ENCODE measurements around the gene ARID3C. TPM values are rescaled to one million over a fixed set of nuclear protein-coding genes. Genes with fewer than 3 reads are reported as not detected.

ARID3C gene, protein sequence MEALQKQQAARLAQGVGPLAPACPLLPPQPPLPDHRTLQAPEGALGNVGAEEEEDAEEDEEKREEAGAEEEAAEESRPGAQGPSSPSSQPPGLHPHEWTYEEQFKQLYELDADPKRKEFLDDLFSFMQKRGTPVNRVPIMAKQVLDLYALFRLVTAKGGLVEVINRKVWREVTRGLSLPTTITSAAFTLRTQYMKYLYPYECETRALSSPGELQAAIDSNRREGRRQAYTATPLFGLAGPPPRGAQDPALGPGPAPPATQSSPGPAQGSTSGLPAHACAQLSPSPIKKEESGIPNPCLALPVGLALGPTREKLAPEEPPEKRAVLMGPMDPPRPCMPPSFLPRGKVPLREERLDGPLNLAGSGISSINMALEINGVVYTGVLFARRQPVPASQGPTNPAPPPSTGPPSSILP
- total RNA-seq (2022; extraction: Qiagen RNA extraction; ENCODE audit: low read depth) = 0.13 to 0.23 TPM (median 0.19 TPM) in 3 of 5 replicates, not detected in the others

DNA sequence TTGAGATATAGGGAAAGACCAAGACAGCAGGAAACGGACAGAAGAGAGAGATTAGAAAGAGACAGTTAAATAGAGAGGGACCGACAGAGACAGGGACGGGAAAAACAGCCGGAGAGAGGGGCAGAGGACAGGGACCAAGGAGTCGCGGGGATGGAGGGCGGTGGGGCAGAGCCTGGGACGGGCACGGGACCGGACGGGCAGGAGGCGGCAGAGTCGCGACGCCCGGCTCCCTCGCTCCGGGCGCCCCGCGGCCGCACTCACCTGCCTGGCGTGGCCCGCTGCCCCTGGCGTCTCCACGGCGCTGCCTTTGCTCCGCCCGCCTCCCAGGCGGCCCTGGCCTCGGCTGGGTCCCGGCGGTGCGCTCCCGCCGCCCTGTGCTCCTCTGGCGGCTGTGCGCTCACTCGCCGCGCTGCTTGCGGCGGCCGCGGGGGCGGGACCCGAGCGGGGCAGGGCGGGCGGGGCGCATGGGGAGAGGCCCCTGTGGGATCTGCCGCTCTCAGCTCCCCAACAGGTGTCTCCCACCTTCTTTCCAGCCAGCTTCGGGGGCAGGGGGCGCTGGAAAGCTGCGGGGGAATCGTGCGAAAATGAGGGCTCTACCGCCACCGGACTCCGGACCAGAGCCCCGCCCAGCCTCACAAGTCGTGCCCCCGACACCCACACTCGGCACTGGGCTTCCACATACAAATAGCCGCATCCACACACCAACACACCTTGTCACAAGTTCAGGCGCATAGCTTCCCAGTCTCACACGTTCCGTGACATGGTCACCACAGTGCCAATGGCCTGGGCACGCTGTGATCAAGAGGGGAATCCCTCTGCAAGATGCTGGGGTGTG, at the start of gene ARID3C:
Gene ARID3C, minus strand, starts transcription at position 411 of the 835 bp plus-strand sequence. CDS start 1,052 bp downstream, outside the sequence.

DNA sequence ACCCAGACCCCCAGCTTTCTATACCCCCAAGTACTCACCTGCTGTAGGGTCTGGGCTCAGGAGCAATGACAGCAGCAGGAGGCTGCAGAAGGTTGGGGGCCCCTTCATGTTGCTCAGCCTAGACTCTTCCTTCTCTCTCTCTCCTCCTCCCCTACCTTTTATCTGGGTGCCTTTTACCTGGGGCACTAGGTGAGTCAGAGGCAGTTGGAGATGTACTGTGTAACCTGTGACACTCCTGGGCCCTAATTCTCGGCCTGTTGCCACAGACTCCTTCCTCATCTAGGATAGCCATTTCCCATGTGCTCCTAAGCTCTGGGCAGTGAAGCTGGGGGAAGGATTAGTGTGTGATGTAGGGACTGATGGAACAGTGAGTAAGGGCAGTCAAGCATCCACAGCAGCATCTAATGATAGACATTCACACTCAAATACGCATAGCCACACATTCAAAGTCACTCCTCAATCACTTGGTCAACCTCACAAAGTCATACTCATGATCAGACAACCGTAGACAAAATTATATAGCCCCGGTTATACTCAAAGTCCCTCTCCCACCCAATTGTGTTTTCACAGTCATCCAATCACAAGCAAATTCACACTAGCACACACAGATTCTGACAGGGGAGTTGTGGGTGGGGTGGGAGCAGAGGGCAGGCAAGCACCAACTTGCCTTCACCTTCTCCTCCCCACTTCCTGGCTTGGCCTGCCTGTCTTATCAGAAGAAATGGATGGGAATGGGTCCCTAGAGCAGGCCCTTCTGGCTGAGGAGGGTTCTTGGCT, 33.8 kb upstream of the ARID3C start, which contains the start of gene CCL27:
Gene CCL27, minus strand, starts transcription at position 132 of the 777 bp plus-strand sequence. Its CDS starts 24 bp downstream, at position 108.

DNA sequence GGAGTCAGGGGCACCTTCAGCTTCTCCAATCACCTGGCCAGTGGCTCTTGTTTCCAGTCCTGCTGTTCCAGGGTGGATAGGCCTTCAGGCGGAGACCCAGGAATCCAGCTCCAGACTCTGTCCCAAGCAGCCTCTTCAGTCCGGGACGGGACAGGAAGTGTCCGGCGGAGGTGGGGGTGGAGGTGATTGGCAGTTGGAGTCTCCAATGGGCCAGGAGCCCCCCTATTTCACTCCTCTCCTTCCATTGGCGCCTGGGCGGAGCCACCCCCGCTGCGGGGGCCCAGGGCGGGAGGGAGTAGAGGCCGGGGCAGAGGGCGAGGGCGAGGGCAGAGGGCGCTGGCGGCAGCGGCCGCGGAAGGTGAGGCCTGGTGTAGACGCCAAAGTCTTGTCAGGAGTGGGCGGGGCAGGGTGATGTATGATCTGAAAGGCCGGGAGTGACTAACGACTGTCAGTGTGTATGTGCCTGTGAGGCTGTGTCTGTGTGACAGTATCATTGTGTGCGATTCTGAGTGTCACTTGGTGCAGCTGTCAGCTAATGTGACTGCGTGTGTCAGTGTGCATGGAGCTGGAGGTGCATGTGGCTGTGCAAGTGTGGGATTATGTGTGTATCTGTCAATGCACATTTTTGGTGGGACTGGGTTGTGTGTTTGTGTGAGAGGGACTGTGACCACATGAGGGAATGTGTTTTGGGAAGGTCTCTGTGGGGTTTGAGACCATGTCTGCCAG, 23.2 kb upstream of the ARID3C start, which contains the start of gene IL11RA:
Gene IL11RA, plus strand, starts transcription at position 310 of the 726 bp plus-strand sequence. CDS start 3,033 bp downstream, outside the sequence.

DNA sequence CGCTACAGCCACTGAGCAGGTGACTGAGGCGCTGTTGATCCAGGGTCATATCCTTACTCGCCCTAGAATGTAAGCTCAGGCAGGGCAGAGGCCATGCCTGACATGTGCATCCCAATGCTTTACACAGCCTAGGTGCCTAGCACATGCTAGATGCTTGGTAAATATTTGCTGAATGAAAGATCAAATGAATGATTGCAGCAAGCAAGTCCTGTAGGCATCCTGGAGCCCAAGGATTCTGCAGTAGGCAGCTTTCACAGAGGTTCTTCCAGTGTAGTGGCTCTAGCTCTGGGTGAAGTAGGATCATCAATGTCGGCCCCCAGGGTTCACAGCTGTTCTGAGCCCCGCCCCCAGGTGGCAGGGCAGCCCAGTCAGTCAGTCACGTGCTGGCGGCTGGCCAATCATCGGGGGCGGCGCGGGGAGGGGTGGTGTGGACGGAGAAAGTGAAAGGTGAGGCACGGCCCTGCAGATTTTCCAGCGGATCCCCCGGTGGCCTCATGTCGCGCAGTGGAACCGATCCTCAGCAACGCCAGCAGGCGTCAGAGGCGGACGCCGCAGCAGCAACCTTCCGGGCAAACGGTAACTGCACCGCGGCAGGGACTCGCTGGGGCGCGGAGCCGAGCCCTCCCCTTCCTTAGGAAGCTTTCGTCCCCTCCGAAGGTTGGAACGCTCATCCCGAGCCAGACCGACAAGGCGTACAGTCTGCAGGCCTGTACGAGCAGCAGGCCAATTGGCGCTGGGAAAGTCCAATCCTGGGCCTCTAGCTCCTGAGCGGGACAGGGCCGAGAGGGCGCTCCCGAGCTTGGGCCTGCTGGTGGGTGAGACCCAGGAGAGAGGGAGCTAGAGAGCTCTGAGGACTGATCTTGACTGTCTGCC, 17.6 kb upstream of the ARID3C start, which contains the start of gene GALT:
Gene GALT, plus strand, starts transcription at position 465 of the 873 bp plus-strand sequence. Its CDS starts 30 bp downstream, at position 495.

DNA sequence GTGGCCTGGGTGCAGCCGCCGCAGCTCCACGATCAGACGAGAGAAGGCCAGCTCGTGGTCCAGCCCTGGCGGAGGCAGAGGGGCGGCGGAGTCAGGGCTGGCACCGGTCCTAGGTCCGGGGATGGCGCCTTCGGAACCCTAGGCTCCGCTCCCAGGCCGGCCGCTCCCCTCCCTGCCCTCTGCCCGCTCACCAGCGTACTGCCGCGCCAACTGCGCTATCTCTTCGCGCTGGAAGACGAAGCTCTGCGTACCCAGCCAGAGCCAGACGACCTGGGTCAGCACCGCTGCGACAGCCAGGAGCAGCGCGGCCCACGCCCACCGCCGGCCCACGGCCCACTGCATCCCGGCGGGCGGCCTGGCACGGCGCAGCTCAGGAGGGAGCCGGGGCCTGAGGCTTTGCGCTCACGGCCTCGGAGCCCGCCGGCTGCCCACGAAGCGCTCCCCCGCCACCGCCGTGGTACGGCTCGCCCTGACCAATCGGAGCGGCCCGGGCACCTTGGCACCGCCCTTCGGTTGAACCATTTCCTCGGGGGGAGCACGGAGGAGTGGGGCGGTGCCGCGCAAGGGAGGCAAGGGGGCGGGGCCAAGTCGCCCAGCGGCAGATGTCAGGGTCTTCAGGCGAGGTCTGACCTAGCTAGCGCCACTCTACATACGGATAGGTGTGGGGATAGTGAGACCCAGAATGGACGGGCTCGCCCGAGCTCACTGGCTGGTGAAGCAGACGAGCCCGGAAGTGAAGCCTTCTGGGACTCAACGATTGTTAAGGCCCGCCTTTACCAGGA, 8.7 kb upstream of the ARID3C start, which contains the start of gene SIGMAR1:
Gene SIGMAR1, minus strand, starts transcription at position 432 of the 782 bp plus-strand sequence. Its CDS starts 90 bp downstream, at position 342.

DNA sequence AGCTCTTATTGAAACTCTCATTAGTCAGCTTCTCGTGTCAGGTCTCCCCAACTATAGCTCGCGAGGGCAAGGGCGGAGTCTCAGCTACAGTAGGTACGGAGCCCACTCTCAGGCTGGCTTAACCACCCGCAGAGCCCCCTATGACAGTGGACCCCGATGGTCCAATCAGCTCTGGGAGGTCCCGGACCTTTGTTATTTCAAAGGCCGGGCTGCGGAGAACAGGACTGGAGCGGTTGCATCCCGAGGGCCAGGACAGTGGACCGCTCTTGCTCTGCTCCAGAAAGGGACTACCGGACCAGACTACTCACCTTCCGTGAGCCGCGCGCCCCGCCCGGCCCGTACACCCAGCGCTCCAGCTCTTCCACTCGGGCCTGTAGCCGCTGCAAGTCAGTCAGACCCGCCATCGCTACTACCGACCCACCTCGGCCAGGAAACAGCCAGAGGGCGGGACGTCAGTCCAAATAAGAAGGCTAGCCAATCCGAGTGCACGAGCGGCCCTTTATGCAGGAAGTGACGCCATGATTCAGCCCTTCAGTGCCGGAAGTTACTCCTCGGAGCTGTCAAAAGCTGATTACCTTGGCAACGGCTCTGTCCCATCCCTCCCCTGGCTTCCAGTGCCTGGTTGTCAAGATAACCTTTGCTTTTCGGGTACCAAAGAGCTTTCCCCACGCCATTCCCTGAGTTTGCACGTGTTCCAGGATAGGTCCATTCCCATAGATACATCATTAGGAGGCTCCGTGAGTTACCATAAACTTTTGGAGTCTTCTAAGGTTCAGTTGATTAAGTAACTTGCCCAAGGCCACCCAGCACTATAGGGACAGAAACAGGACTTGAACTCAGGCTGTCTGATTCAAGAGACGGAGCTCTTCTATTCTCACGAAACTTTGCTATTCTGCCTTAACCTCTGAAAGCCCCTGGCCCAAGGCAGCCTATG, 8.5 kb downstream of the ARID3C start, which contains the start of gene DCTN3:
Gene DCTN3, minus strand, starts transcription at position 435 of the 934 bp plus-strand sequence. Its CDS starts 31 bp downstream, at position 404.

DNA sequence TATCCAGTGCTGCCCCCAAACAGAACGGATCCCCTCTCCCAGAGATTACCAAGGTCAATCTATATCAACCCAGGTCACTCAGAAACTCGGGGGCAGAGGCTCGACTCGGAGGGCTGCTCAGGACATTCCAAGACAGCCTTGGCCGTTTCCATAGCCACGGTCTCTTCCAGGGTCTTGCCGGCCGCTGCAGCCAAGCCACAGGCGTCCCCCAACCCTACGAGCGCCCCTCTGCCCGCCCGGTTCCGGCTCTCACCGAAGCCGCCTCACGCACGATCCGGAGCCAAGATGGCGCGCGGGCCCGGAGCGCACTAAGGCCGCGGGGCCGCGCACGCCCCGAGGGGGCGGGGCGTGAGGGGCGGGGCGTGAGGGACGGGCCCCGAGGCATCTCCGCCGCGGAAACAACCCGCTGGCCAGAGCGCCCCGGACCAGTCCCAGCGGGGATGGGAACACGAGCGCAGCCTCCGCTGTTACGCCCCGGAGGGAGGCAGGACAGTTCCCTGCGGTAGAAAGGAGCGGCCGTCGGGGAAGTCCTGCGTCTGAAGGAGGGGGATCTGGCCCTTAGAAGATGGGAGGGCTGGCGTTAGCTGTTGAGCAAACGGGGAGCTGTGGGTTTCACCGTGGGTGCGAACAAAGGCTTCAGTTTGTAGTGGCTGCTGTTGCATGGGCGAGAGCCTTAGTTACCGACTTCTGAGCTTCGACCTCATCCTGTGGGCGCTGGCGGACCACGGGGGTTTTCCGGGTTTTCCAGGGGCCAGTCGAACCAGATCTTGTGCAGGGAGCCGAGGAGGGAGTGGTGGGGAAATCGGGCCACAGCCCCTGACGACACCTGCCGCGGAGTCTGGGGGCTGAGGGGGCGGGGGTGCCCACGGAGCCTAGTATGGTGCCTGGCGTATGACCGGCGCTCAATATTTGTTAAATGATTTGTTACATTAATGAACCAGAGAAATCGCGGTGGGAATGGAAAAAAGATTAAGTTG, 16.8 kb downstream of the ARID3C start, which contains the start of gene RPP25L:
Gene RPP25L, minus strand, starts transcription at position 287 of the 977 bp plus-strand sequence. CDS start 801 bp downstream, outside the sequence.

DNA sequence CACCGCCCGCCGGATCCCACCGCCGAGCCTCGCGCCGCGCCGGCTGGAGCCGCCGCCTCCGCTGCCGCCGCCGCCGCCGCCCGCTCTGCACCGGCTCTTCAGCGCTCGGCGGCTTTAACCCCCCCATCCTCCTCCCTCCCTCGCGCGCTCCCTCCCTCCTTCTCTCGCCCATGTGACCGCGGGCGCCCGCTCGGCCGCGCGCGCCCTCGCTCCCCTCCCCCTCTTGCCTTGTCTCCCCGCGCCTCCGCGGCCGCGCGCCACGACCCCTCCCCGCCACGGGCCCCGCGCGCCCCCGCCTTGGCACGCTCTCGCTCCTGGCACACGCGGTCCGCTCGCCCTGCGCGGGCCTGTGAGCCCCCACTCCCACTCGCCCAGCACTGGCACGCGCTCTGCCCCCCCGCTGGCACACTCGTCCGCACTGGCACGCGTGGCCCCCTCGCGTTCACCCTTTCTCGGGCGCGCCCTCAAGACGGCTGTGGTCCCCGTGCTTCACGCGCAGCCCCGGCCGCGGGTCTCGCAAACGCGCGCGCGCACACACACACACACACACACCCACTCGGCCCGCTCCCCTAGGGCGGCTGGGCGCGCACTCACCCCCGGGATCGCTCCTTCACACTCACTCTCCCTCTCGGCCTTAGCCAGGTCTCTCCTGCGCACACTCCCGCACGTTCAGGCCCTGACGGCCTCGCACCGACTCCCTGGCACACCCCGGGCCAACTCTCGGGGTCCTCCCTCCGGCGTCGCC, 39.1 kb downstream of the ARID3C start, which contains the start of gene CNTFR:
Gene CNTFR, minus strand, starts transcription at position 89 of the 745 bp plus-strand sequence. CDS start 20,743 bp downstream, outside the sequence.

Other genes with a start within 250 kb of the ARID3C start
- 13.0 to 18.8 TPM (median 18.4 TPM) in 5 replicates for gene FAM219A, start 170.5 kb downstream of the ARID3C start, total RNA-seq (2022; extraction: Qiagen RNA extraction; ENCODE audit: low read depth)
- 0.29 TPM in 1 of 5 replicates, not detected in the others for gene DNAI1, start 170.3 kb downstream of the ARID3C start, total RNA-seq (2022; extraction: Qiagen RNA extraction; ENCODE audit: low read depth)
- 0.87 to 2.9 TPM (median 2.3 TPM) in 5 replicates for gene ENHO, start 106.1 kb downstream of the ARID3C start, total RNA-seq (2022; extraction: Qiagen RNA extraction; ENCODE audit: low read depth)
- gene CNTFR, start 39.3 kb downstream of the ARID3C start, total RNA-seq (2022; extraction: Qiagen RNA extraction; ENCODE audit: low read depth) = 0.08 to 0.20 TPM (median 0.09 TPM) in 3 of 5 replicates, not detected in the others
- 28.5 to 47.8 TPM (median 42.7 TPM) in 5 replicates for gene RPP25L, start 17.0 kb downstream of the ARID3C start, total RNA-seq (2022; extraction: Qiagen RNA extraction; ENCODE audit: low read depth)
- gene DCTN3, start 8.6 kb downstream of the ARID3C start, total RNA-seq (2022; extraction: Qiagen RNA extraction; ENCODE audit: low read depth) = 80.3 to 123 TPM (median 106 TPM) in 5 replicates
- gene SIGMAR1, start 8.7 kb upstream of the ARID3C start, total RNA-seq (2022; extraction: Qiagen RNA extraction; ENCODE audit: low read depth) = 151 to 215 TPM (median 198 TPM) in 5 replicates
- 15.3 to 24.9 TPM (median 17.3 TPM) in 5 replicates for gene GALT, start 17.6 kb upstream of the ARID3C start, total RNA-seq (2022; extraction: Qiagen RNA extraction; ENCODE audit: low read depth)
- 5.1 to 8.3 TPM (median 7.1 TPM) in 5 replicates for gene IL11RA, start 23.1 kb upstream of the ARID3C start, total RNA-seq (2022; extraction: Qiagen RNA extraction; ENCODE audit: low read depth)
- 0.25 to 0.94 TPM (median 0.34 TPM) in 3 of 5 replicates, not detected in the others for gene CCL27, start 33.6 kb upstream of the ARID3C start, total RNA-seq (2022; extraction: Qiagen RNA extraction; ENCODE audit: low read depth)
- not detected in 5 replicates for gene CCL19, start 62.2 kb upstream of the ARID3C start, total RNA-seq (2022; extraction: Qiagen RNA extraction; ENCODE audit: low read depth)
- not detected in 5 replicates for gene CCL21, start 81.1 kb upstream of the ARID3C start, total RNA-seq (2022; extraction: Qiagen RNA extraction; ENCODE audit: low read depth)